GM12878 (cell line): ENCODE measurements around the gene PCID2. TPM values are rescaled to one million over a fixed set of nuclear protein-coding genes. Genes with fewer than 3 reads are reported as not detected.

Experiments
- CEBPB ChIP-seq, 2 experiments: fragments of 150-350 bp in 1 of 2; IDR thresholded peaks; 2 replicates each; pipeline ENCODE4 v1.6.1; 2012 to 2014; ENCODE audit warnings: low read depth in 2 of 2, low read length in 2 of 2, borderline replicate concordance in 1 of 2, inconsistent platforms in 1 of 2
- CUX1 ChIP-seq: IDR thresholded peaks from 2 replicates; pipeline ENCODE4 v1.6.1; 2012; ENCODE audit warnings: improper control_type of control experiment, low read depth, low read length; ENCODE audit not compliant: insufficient replicate concordance
- FOS ChIP-seq: IDR thresholded peaks from 3 replicates; pipeline ENCODE4 v1.6.1; 2011; ENCODE audit warnings: borderline replicate concordance; ENCODE audit not compliant: insufficient read length; ENCODE audit errors: extremely low read depth
- POLR2AphosphoS5 ChIP-seq: IDR thresholded peaks from 2 replicates; pipeline ENCODE4 v1.6.1; 2011; ENCODE audit warnings: mild to moderate bottlenecking, low read length, inconsistent platforms
- RAD51 ChIP-seq: fragments of 450-650 bp; IDR thresholded peaks from 2 replicates; pipeline ENCODE4 v1.6.1; 2016; ENCODE audit warnings: moderate library complexity, mild to moderate bottlenecking, inconsistent platforms
- RFX5 ChIP-seq: IDR thresholded peaks from 2 replicates; pipeline ENCODE4 v1.6.1; 2011; ENCODE audit warnings: low read depth, low read length, improper control_type of control experiment
- TAF1 ChIP-seq: IDR thresholded peaks from 2 replicates; pipeline ENCODE4 v1.6.1; 2011; ENCODE audit warnings: mild to moderate bottlenecking, low read depth, low read length, borderline replicate concordance
- USF1 ChIP-seq: IDR thresholded peaks from 2 replicates; pipeline ENCODE4 v1.6.1; 2011; ENCODE audit warnings: borderline replicate concordance, low read depth, mild to moderate bottlenecking, moderate library complexity, mixed read lengths, low read length; ENCODE audit not compliant: insufficient read depth; ENCODE audit errors: extremely low read length
- ZBED1 ChIP-seq: IDR thresholded peaks from 2 replicates; pipeline ENCODE4 v1.6.1; 2016; ENCODE audit warnings: borderline replicate concordance
- ZBTB40 ChIP-seq: fragments of 450-650 bp; IDR thresholded peaks from 2 replicates; pipeline ENCODE4 v1.6.1; 2016; ENCODE audit warnings: mild to moderate bottlenecking, moderate library complexity, borderline replicate concordance
- ZNF207 ChIP-seq: fragments of 450-650 bp; IDR thresholded peaks from 2 replicates; pipeline ENCODE4 v1.6.1; 2014; ENCODE audit warnings: antibody characterized with exemption, mild to moderate bottlenecking, borderline replicate concordance
- ZNF24 ChIP-seq: fragments of 450-650 bp; IDR thresholded peaks from 2 replicates; pipeline ENCODE4 v1.6.1; 2017; ENCODE audit warnings: antibody characterized with exemption, mild to moderate bottlenecking
- ZNF384 ChIP-seq: IDR thresholded peaks from 2 replicates; pipeline ENCODE4 v1.6.1; 2012; ENCODE audit warnings: low read depth, mild to moderate bottlenecking, low read length, improper control_type of control experiment, borderline replicate concordance
- polyA plus RNA-seq, 11 experiments: library from polyadenylated mRNA; depleted of rRNA in 4 of 11; unstranded in 6 of 11; stranded (reverse) in 5 of 11; fragments of >200 nt; fragmentation: Nextera tagmentation in 4 of 11; fragmentation: Illumina TruSeq in 1 of 11; extraction: Ambion mirVana in 4 of 11; extraction: Trizol in 1 of 11; gene quantifications; 1 replicate in 1 of 11; 2 replicates in 10 of 11; pipeline versions ENCODE4 v1.2.1 to v1.2.3, GENCODE V29; 2011 to 2016; ENCODE audit warnings: inconsistent platforms in 2 of 11, missing spikeins in 2 of 11, low read depth in 1 of 11
- total RNA-seq, 4 experiments: library from RNA; depleted of rRNA in 3 of 4; stranded (reverse); fragments of >200 nt in 3 of 4; fragmentation: Illumina TruSeq in 1 of 4; extraction: Trizol in 1 of 4; gene quantifications; 2 replicates each; pipeline versions ENCODE4 v1.2.1 to v1.2.3, GENCODE V29; 2013 to 2021
- TF ChIP-seq, protein P1 (sequence below): fragments of 450-650 bp; IDR thresholded peaks from 2 replicates; pipeline ENCODE4 v1.6.1; 2018; ENCODE audit warnings: borderline replicate concordance, mild to moderate bottlenecking; ENCODE audit not compliant: partially characterized antibody

PCID2 gene
- total and polyA plus RNA-seq, 10 of the 15 experiments (the other 5 are each of a cell fraction or from before 2014, with no cell fraction given) = 37.0 to 98.1 (median 58.3) TPM

DNA sequence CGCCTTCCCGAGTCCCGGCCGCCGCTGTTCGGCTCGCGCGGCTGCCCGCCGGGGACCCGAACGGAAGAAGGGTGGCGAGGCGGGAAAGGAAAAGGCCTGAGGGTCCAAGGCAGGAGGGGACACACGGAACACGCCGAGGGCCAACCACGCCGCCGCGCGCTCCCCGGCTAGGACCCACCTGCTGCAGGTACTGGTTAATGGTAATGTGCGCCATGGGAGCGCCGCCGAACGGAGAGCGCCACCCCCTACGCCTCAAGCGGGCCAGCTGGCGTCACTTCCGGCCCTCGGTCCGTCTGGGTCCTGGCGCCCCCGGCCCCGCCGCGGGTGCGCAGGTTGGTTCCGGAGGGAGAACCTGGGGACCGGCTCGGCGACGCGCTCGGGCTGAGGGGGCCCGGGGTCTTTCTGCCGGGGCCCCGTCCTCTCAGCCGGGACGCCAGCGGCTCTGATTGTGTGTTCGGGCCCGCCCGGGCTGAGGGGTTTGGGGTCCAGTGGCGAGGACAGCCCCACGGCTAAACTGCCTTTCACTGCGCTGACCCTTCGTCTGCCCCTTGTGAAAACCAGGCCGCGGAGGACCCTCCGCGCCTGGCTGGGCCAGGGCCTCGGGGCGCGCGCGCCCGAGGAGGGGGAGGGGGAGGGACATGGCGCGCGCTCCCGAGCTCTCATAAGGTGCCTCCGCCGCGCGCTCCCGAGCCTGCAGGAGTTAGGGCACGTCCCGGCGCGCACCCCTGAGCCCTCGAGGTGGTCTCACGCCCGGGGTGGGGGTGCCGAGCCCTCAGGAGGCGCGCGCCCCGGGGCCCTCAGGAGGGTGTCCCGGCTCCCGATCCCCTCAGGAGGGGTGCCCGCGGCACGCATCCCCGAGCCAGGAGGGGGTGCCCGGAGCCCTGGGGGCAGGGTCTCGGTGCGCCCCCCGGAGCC is at the start of gene PCID2 (continued):
- TF ChIP-seq CUX1 (no peak), FOS (no peak), RFX5 (no peak; the same call in 1 of the 2 replicates), ZNF384 (no peak), RAD51 (no peak), ZNF24 (peak; percentile 55; the same call in 1 of the 2 replicates), USF1 (peak; percentile 53), ZBTB40 (peak; percentile 97), CEBPB (IDR thresholded peaks at IDR 0.05; ENCODE audit: borderline replicate concordance in 1 of 2, low read depth in 2 of 2, low read length in 2 of 2) (no peak), POLR2AphosphoS5 (peak; percentile 86), ZBED1 (peak; percentile 73; the same call in 1 of the 2 replicates), ZNF207 (peak; percentile 89), TAF1 (peak; percentile 92)
- TF ChIP-seq, protein P1, sequence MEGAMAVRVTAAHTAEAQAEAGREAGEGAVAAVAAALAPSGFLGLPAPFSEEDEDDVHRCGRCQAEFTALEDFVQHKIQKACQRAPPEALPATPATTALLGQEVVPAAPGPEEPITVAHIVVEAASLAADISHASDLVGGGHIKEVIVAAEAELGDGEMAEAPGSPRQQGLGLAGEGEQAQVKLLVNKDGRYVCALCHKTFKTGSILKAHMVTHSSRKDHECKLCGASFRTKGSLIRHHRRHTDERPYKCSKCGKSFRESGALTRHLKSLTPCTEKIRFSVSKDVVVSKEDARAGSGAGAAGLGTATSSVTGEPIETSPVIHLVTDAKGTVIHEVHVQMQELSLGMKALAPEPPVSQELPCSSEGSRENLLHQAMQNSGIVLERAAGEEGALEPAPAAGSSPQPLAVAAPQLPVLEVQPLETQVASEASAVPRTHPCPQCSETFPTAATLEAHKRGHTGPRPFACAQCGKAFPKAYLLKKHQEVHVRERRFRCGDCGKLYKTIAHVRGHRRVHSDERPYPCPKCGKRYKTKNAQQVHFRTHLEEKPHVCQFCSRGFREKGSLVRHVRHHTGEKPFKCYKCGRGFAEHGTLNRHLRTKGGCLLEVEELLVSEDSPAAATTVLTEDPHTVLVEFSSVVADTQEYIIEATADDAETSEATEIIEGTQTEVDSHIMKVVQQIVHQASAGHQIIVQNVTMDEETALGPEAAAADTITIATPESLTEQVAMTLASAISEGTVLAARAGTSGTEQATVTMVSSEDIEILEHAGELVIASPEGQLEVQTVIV = no peak
